HS-5 (cell line): Measurements from ENCODE around the gene PTP4A2.

Experiments
- DNase-seq: peaks from one replicate; pipeline ENCODE4 v3.0.0-alpha.2; 2012; ENCODE audit warnings: low read depth

Gene PTP4A2

DNA sequence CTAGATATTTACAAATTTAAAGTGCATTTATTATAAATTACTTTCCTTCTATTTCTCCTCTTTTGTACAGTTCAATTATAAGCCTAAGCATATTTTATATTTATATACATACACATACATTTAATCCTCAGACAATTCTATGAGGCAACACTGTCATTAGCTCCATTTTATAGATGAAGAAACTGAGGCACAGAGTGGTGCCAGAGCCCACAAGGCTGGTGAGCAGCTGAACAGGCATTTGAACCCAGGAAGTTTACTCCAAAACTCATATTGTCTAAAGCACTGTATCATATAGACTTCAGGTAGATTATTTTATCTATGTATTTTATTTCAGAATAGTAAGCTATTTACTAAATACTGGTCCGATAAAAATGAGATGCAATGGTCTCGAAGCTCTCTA, 52.3 kb downstream of the PTP4A2 start:
- no peak for DNase-seq

- DNase-seq: no peak
Measured at GRCh38 chr1:31883357-31883942, 54.7 kb downstream of the PTP4A2 start.

GRCh38 chr1:31881688-31882000, 56.5 kb downstream of the PTP4A2 start:
- no peak for DNase-seq

DNA sequence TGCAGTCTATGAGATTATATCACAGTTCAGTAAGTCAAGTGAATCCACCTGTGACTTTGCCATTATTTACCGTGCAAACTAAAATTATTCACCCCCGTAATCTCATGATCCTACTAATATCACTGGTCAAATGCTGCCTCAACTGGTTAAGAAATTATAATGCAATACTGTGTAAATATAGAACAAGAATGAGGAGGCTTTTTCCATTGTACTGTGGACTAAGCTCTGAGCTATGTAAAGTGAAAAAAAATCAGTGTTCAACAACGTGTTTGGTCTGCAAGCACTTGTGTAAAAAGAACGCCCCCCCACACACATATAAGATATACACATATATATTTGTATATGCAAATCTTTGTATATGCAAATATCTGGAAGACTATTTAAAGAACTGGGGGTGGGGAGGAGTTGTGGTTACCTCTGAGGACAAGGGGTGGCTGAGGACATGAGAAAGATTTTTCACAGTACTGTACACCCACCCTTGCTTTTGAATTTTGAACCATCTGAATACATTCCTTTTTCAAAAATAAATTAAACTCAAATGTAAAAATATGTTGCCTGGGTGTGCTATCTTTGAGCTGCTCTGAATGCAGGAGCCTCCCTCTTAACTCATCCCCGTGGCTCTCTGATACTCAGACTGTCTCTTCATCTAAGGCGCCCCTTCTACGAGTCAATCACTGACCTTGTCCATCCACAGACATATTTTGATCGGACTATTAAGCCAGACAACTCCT, 57.0 kb downstream of the PTP4A2 start:
- no peak for DNase-seq

DNA sequence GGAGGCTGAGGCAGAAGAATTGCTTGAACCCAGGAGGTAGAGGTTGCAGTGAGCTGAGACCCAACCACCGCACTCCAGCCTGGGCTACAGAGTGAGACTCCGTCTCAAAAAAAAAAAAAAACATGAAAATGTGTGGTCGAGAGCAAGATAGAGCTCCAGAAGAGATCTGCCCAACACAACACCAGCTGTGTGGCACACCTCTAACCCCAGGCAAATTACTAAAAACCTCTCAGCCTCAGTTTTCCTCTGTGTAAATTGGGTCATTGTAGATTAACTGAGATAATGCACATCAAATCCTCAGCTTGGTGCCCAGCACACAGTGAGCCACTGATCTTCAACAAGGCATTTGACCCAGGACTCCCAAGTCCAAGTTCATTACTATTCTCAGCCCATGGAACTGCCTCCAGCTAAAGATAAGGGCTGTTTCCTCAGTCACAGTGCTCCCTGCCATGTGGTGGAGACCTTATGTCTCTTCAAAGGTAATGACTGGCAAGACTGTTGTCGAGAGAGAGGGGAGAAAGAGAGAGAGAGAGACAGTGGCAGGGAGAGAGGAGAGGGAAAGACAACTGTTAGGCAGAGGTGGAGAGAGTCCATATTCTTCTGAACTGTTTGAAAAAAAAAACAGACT, 58.1 kb downstream of the PTP4A2 start:
- DNase-seq: no peak

DNA sequence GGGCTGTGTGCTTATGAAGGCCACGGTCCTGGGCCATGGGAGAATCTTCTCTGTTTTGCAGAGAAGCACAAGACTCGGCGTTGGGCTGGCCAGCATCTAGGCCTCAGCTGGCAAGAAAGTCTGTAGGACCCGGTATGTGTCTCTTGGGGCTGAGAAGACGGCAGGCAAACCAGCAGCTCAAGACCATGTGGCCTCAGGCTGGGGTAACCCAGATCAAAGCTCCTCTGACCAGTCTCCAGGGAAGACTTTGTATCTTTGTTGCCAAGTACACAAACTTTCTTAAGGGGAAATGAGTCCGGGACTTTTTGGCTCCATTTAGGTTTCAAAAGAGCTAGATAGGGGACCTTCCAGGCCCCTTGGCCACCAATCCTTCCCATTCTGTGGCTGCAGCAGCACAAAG, 60.1 kb downstream of the PTP4A2 start:
- no peak for DNase-seq

GRCh38 chr1:31877544-31877943, 60.6 kb downstream of the PTP4A2 start:
- DNase-seq: no peak

GRCh38 chr1:31875636-31876236, 62.4 kb downstream of the PTP4A2 start:
- DNase-seq: no peak

GRCh38 chr1:31874942-31875341, 63.2 kb downstream of the PTP4A2 start:
- no peak for DNase-seq

DNA sequence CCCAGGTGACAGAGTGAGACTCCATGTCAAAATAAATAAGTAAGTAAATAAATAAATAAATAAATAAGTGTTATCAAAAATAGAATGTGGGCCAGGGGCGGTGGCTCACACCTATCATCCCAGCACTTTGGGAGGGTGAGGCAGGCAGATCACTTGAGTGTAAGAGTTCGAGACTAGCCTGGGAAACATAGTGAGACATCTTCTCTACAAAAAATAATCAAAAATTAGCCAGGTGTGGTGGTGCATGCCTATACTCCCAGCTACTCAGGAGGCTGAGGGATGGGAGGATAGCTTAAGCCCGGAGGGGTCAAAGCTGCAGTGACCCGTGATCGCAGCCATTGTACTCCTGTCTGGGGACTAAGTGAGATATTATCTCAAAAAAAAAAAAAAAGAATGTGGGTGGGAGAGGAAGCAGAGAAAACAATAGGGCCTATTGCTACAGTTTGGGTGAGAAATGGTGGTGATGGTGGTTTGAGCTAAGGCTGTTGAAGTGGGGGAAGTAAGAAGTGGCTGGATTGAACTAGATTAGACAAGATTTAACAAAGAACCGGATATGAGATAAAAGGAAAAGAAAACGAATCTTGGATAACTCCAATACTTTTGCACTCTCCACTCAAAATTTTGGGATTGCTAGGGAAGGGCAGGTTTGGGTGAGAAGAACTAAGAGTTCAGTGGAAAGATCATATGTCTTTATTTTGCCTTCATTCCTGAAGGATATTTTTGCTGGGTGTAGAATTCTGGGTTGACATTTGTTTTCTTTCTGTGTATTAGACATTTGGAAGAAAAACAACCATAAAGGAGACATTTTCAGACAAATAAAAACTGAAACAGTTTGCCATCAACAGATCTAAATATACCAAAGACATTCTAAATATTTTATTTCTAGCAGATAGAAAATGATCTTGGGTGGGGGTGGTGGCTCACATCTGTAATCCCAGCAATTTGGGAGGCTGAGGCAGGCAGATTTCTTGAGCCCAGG, 65.2 kb downstream of the PTP4A2 start:
- DNase-seq: no peak

DNA sequence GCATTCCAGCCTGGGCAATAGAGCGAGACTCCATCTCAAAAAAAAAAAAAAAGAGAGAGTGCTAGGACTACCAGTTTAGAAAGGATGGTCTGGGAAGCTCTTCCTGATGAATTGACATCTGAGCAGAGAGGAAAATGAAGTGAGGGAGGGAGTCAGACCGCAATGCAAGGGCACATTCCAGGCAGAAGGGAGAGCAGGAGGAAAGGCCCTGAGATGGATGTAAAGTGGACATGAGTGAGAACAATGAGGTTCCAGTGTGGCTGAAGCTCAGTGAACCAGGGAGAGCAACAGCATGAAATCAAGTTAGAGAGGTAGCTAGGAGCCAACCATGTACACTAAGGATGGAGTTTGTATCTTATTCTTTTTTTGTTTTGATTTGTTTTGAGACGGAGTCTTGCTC, 66.5 kb downstream of the PTP4A2 start:
- DNase-seq: no peak

GRCh38 chr1:31870086-31870736, 68.0 kb downstream of the PTP4A2 start:
- DNase-seq: no peak

GRCh38 chr1:31869449-31869848, 68.7 kb downstream of the PTP4A2 start:
- no peak for DNase-seq

- DNase-seq: no peak
Measured at GRCh38 chr1:31868862-31869261, 69.3 kb downstream of the PTP4A2 start.

DNA sequence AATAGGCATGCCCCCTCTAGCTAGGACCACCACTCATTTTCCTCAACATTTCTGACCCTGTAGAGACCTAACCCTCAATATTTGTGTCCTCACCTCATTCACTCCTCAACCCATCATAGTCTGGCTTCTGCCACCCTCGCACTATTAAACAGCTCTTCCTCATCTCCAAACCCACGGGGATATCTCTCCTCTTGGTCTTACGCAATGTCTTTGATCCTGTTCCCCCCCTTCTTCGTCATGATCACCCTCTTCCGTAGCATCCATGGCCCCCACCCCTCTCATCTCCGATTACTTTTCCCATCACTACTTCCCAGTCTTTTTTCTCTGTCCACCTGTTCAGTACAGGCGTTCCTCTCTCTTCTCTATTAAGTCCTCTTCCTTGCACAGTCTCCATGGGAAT, 70.6 kb downstream of the PTP4A2 start:
- DNase-seq: no peak

GRCh38 chr1:31866450-31867032, 71.6 kb downstream of the PTP4A2 start:
- DNase-seq: no peak

DNA sequence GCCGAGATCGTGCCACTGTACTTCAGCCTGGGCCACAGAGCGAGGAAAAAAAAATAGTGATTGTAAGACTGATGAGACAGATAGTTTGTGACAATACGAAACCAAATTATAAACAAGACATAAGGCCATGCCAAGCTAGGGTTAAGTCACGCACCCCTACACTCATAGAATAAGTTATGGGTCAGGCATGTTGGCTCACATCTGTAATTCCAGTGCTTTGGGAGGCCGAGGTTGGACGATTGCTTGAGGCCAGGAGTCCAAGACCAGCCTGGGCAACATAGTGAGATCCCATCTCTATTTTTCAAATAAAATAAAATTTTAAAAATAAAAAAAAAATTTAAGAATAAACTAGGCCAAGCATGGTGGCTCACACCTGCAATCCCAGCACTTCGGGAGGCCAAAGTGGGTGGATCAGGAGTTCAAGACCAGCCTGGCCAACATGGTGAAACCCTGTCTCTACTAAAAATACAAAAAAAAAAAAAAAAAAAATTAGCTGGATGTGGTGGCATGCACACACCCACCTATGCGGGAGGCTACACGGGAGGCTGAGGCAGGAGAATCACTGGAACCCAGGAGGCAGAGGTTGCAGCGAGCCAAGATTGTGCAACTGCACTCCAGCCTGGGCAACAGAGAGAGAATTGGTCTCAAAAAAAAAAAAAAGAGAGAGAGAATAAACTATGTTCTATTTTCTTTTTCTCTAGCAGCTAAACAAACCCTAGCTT, 72.3 kb downstream of the PTP4A2 start:
- no peak for DNase-seq

GRCh38 chr1:31862071-31862470, 76.1 kb downstream of the PTP4A2 start:
- DNase-seq: no peak

- no peak for DNase-seq
Measured at GRCh38 chr1:31861346-31861745, 76.8 kb downstream of the PTP4A2 start.

GRCh38 chr1:31860581-31860980, 77.6 kb downstream of the PTP4A2 start:
- DNase-seq: no peak

DNA sequence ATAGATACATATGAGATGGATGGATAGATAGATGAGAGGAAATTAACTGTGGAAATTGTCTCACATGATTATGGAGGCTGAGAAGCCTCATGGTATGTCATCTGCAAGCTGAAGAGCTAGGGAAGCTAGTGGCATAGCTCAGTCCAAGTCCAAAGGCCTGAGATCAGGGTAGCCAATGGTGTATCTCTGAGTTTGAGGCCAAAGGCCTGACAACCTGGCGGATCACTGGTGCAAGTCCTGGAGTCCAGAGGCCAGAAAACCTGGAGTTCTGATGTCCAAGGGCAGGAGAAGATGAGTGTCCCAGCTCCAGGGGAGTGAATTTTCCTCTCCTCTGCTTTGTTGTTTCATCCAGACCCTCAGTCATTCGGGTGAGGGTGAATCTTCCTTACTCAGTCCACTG, 78.4 kb downstream of the PTP4A2 start:
- no peak for DNase-seq
